ENCODE data around the gene BLMH. TPM values are rescaled to one million over a fixed set of nuclear protein-coding genes. Genes with fewer than 3 reads are reported as not detected.

Gene BLMH
- total RNA-seq, 1 experiment from 2014 or later, result 51.2 TPM

DNA sequence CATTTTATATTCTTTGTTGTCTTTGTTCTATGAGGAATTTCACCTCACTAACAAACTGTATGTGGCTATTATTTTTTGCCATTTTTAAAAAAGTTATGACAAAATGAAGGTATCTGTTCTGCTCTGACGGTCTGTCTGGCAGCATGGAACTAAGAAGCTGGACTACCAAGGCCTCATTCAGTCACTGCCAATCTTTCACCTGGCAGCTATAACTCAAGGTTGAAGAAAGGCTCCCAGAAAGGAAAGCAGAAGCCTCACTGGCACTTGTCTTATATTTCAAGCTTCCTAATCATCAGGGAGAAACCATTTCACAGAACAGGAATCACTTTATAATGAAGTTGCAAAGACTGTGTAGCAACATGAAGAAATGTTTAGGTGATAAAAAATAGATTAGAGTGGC, 37.6 kb downstream of the BLMH start:
- ChIA-PET POLR2A (no interaction called here), CTCF (interaction anchor here (0.7 kb wide), 1 partner anchor 16 kb away, joined by 3 read pairs; no protein-coding TSS in a partner anchor), RAD21 (ENCODE audit: low non-redundant PET in 1 of 2, low total read pairs in 2 of 2, uncharacterized antibody in 2 of 2, unreplicated experiment in 2 of 2) (no interaction called here)
- H3K9me2 ChIP-seq (ENCODE audit: insufficient read depth), result no peaks in the 10 kb centered on the region
- no peaks in the 10 kb centered on the region for H3K9me3 ChIP-seq (ENCODE audit: control insufficient read depth in 1 of 2, insufficient read depth in 1 of 2, low read depth in 1 of 2, low read length in 2 of 2)
- no peak overlapping the region for H3K27ac ChIP-seq (ENCODE audit: low read depth, low read length)
- H3K4me2 ChIP-seq (ENCODE audit: low read length), result no peak overlapping the region
- no peak overlapping the region for H2AFZ ChIP-seq (ENCODE audit: low read depth, low read length, poor library complexity, severe bottlenecking)
- no TSS peak for BruUV-seq (replicated peaks)
- ATAC-seq (no peak), DNase-seq (ENCODE audit: low read depth, low spot score) (no peak)
- intact Hi-C loops (cut with micrococcal nuclease), result no loop called here
- H3K4me3 ChIP-seq (replicated peaks in 1 of 2; ENCODE audit: low read depth in 1 of 2, low read length in 2 of 2), result no peak overlapping the region
- no peaks in the 10 kb centered on the region for H3K27me3 ChIP-seq (ENCODE audit: insufficient read depth, low read length)
- H3K9ac ChIP-seq (ENCODE audit: low read length), result no peak overlapping the region
- no peaks in the 10 kb centered on the region for H3K4me1 ChIP-seq (ENCODE audit: control insufficient read depth in 1 of 2, insufficient read depth in 2 of 2, low read length in 2 of 2)
- peaks cover 7% of the 10 kb centered on the region; the same call in 1 of the 2 replicates for H4K20me1 ChIP-seq (ENCODE audit: insufficient read depth)
- H3K36me3 ChIP-seq (ENCODE audit: control insufficient read depth in 1 of 2, insufficient read depth in 2 of 2, low read length in 2 of 2), result peaks cover 7 to 22% of the 10 kb centered on the region in 2 experiments; a peak in 2 of 4 replicates
- TF ChIP-seq CEBPB (IDR thresholded peaks at IDR 0.05; ENCODE audit: low read depth) (no peak), TCF7L2 (IDR thresholded peaks at IDR 0.05; ENCODE audit: borderline replicate concordance, extremely low read depth, insufficient read depth, insufficient read length) (no peak), CBX3 (IDR thresholded peaks at IDR 0.05; ENCODE audit: low read depth) (no peak), ELF1 (IDR thresholded peaks at IDR 0.05; ENCODE audit: borderline replicate concordance, low read depth) (no peak), SRF (IDR thresholded peaks at IDR 0.05; ENCODE audit: low read depth) (no peak), EGR1 (IDR thresholded peaks at IDR 0.05; ENCODE audit: low read depth) (no peak), EZH2phosphoT487 (IDR thresholded peaks at IDR 0.05; ENCODE audit: borderline replicate concordance) (no peak), POLR2A (IDR thresholded peaks at IDR 0.05; ENCODE audit: borderline replicate concordance, extremely low read depth, insufficient read depth, insufficient read length) (no peak), SP1 (IDR thresholded peaks at IDR 0.05; ENCODE audit: low read depth) (no peak)
- TF ChIP-seq, protein P1, sequence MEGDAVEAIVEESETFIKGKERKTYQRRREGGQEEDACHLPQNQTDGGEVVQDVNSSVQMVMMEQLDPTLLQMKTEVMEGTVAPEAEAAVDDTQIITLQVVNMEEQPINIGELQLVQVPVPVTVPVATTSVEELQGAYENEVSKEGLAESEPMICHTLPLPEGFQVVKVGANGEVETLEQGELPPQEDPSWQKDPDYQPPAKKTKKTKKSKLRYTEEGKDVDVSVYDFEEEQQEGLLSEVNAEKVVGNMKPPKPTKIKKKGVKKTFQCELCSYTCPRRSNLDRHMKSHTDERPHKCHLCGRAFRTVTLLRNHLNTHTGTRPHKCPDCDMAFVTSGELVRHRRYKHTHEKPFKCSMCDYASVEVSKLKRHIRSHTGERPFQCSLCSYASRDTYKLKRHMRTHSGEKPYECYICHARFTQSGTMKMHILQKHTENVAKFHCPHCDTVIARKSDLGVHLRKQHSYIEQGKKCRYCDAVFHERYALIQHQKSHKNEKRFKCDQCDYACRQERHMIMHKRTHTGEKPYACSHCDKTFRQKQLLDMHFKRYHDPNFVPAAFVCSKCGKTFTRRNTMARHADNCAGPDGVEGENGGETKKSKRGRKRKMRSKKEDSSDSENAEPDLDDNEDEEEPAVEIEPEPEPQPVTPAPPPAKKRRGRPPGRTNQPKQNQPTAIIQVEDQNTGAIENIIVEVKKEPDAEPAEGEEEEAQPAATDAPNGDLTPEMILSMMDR (IDR thresholded peaks at IDR 0.05 in 2 of 3, conservative IDR thresholded peaks at IDR 0.05 in 1 of 3; ENCODE audit: borderline replicate concordance in 1 of 3, insufficient read depth in 1 of 3, low read depth in 2 of 3, low read length in 2 of 3), result no peak
- TF ChIP-seq, protein P2, sequence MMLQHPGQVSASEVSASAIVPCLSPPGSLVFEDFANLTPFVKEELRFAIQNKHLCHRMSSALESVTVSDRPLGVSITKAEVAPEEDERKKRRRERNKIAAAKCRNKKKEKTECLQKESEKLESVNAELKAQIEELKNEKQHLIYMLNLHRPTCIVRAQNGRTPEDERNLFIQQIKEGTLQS (IDR thresholded peaks at IDR 0.05), result no peak
- no peaks in the 10 kb centered on the region for H3K79me2 ChIP-seq (ENCODE audit: insufficient read depth, low read length)
